CD14-positive monocyte (primary cell): ENCODE measurements around the gene NEDD4L. TPM values are rescaled to one million over a fixed set of nuclear protein-coding genes. Genes with fewer than 3 reads are reported as not detected.

ENCODE experiments used
- DNase-seq, 3 donors: peaks; one replicate each; pipeline ENCODE4 v3.0.0-alpha.2; 2011 to 2022
- H2AFZ ChIP-seq: 2 replicates; pipeline ENCODE4 v1.6.0; 2012; ENCODE audit warnings: mild to moderate bottlenecking, low read depth, low read length, inconsistent platforms; ENCODE audit not compliant: insufficient read depth, poor library complexity, severe bottlenecking
- H3K27ac ChIP-seq, 2 donors: 1 replicate in 1 of 2; 2 replicates in 1 of 2; pipeline ENCODE4 v1.5.1; 2012 to 2013; ENCODE audit warnings: low read length in 2 of 2, control low read depth in 1 of 2, inconsistent platforms in 1 of 2, low read depth in 1 of 2, mild to moderate bottlenecking in 1 of 2
- H3K27me3 ChIP-seq, 2 donors: one replicate each; pipeline versions ENCODE4 v1.6.0 to v1.6.1; 2011 to 2013; ENCODE audit warnings: low read length in 2 of 2; ENCODE audit not compliant: control insufficient read depth in 2 of 2, insufficient read depth in 2 of 2
- H3K36me3 ChIP-seq, 2 donors: replicated peaks in 1 of 2; 1 replicate in 1 of 2; 2 replicates in 1 of 2; pipeline versions ENCODE4 v1.5.1 to v1.6.1; 2012 to 2013; ENCODE audit warnings: low read length in 2 of 2, control low read depth in 1 of 2, inconsistent platforms in 1 of 2, mild to moderate bottlenecking in 1 of 2; ENCODE audit not compliant: insufficient read depth in 2 of 2, control insufficient read depth in 1 of 2
- H3K4me1 ChIP-seq, 2 donors: 1 replicate in 1 of 2; 2 replicates in 1 of 2; pipeline versions ENCODE4 v1.5.1 to v1.6.1; 2012 to 2013; ENCODE audit warnings: low read length in 2 of 2, control low read depth in 1 of 2, inconsistent platforms in 1 of 2, mild to moderate bottlenecking in 1 of 2, moderate library complexity in 1 of 2; ENCODE audit not compliant: insufficient read depth in 2 of 2, control insufficient read depth in 1 of 2
- H3K4me2 ChIP-seq: replicated peaks from 2 replicates; pipeline ENCODE3; 2012; ENCODE audit warnings: low read length, moderate library complexity, mild to moderate bottlenecking; ENCODE audit not compliant: poor library complexity, severe bottlenecking; ENCODE audit errors: extremely low read depth
- H3K4me3 ChIP-seq, 3 experiments: fragments of 200-600 bp in 1 of 3; sonication (generic) in 1 of 3; replicated peaks in 1 of 3; 1 replicate in 2 of 3; 2 replicates in 1 of 3; pipeline ENCODE4 v1.5.1; 2011 to 2013; ENCODE audit warnings: low read length in 3 of 3, mild to moderate bottlenecking in 3 of 3, control low read depth in 2 of 3, low read depth in 2 of 3, inconsistent platforms in 1 of 3, moderate library complexity in 1 of 3
- H3K79me2 ChIP-seq: 2 replicates; pipeline ENCODE4 v1.6.0; 2012; ENCODE audit warnings: mild to moderate bottlenecking, control low read depth, inconsistent platforms, low read length, moderate library complexity; ENCODE audit not compliant: insufficient read depth
- H3K9ac ChIP-seq: 2 replicates; pipeline ENCODE4 v1.6.0; 2017; ENCODE audit warnings: low read length, mild to moderate bottlenecking; ENCODE audit not compliant: insufficient read depth, poor library complexity, severe bottlenecking
- H3K9me3 ChIP-seq, 2 donors: replicated peaks in 1 of 2; 1 replicate in 1 of 2; 2 replicates in 1 of 2; pipeline versions ENCODE4 v1.5.1 to v1.6.1; 2012 to 2013; ENCODE audit warnings: low read length in 2 of 2, control low read depth in 1 of 2; ENCODE audit not compliant: control insufficient read depth in 1 of 2, insufficient read depth in 1 of 2
- H4K20me1 ChIP-seq: 2 replicates; pipeline ENCODE4 v1.6.0; 2012; ENCODE audit warnings: mild to moderate bottlenecking, low read length, control low read depth, moderate library complexity; ENCODE audit not compliant: insufficient read depth
- H3K27ac Mint-ChIP-seq, 7 donors: one replicate each; pipeline ENCODE4 v1.8.0; 2020; ENCODE audit warnings: mild to moderate bottlenecking in 7 of 7, mixed read lengths in 7 of 7, moderate library complexity in 6 of 7, inconsistent platforms in 2 of 7
- H3K27me3 Mint-ChIP-seq, 3 donors: one replicate each; pipeline ENCODE4 v1.8.0; 2021 to 2022; ENCODE audit warnings: low read depth in 3 of 3, mild to moderate bottlenecking in 3 of 3, mixed read lengths in 3 of 3, moderate library complexity in 3 of 3, inconsistent platforms in 1 of 3
- H3K36me3 Mint-ChIP-seq, 2 donors: one replicate each; pipeline ENCODE4 v1.8.0; 2020; ENCODE audit warnings: mixed read lengths in 2 of 2, inconsistent platforms in 1 of 2, mild to moderate bottlenecking in 1 of 2
- H3K4me1 Mint-ChIP-seq: one replicate; pipeline ENCODE4 v1.8.0; 2020; ENCODE audit warnings: mild to moderate bottlenecking, mixed read lengths
- H3K4me3 Mint-ChIP-seq, 2 donors: one replicate each; pipeline ENCODE4 v1.8.0; 2020; ENCODE audit warnings: mild to moderate bottlenecking in 2 of 2, mixed read lengths in 2 of 2, moderate library complexity in 1 of 2
- H3K9me3 Mint-ChIP-seq, 7 donors: one replicate each; pipeline ENCODE4 v1.8.0; 2020 to 2022; ENCODE audit warnings: mixed read lengths in 7 of 7, mild to moderate bottlenecking in 6 of 7, moderate library complexity in 6 of 7, inconsistent platforms in 2 of 7
- WGBS: methylation state at CpG from one replicate; pipeline ENCODE4 v1.1.5; 2013; ENCODE audit warnings: missing lambda C conversion rate; ENCODE audit not compliant: insufficient coverage; 5-methylcytosine and 5-hydroxymethylcytosine counted together
- intact Hi-C, 2 donors: fragments of 100-400 bp; cut with micrococcal nuclease; formaldehyde crosslinking; loops; one replicate each; pipeline versions ENCODE4 v1.15.0 to v1.15.1; 2023
- polyA plus RNA-seq, 3 donors: library from polyadenylated mRNA; depleted of rRNA in 1 of 3; unstranded in 2 of 3; stranded (reverse) in 1 of 3; fragments of 300-500 nt in 2 of 3; fragments of >200 nt in 1 of 3; fragmentation: Illumina TruSeq in 2 of 3; gene quantifications; 1 replicate in 2 of 3; 2 replicates in 1 of 3; pipeline ENCODE4 v1.2.3, GENCODE V29; 2012 to 2021
- TF ChIP-seq, protein P1 (sequence below): fragments of 200-600 bp; IDR thresholded peaks from one replicate; pipeline ENCODE4 v1.8.0; 2022; ENCODE audit warnings: antibody characterized with exemption, mild to moderate bottlenecking

Gene NEDD4L
- polyA plus RNA-seq, 3 donors = 2.5 to 5.2 (median 4.5) TPM

GRCh38 chr18:58429442-58429841 is 385.4 kb downstream of the NEDD4L start:
- Histone ChIP-seq H3K27ac (no peak overlapping the region), H3K27me3 (no peaks in the 10 kb centered on the region), H3K79me2 (no peaks in the 10 kb centered on the region), H4K20me1 (no peaks in the 10 kb centered on the region), H3K4me1 (no peaks in the 10 kb centered on the region), H3K9me3 (no peaks in the 10 kb centered on the region), H2AFZ (no peak overlapping the region), H3K9ac (no peak overlapping the region), H3K4me3 (no peak overlapping the region), H3K4me2 (no peak overlapping the region), H3K36me3 (no peaks in the 10 kb centered on the region)
- no peaks in the 10 kb centered on the region for H3K36me3 Mint-ChIP-seq
- no peaks in the 10 kb centered on the region for H3K4me1 Mint-ChIP-seq
- intact Hi-C loops = no loop called here
- H3K9me3 Mint-ChIP-seq = peaks cover 0 to 3% (median 0%) of the 10 kb centered on the region in 7 donors
- no peak overlapping the region for H3K27ac Mint-ChIP-seq
- DNase-seq = no peak
- no peaks in the 10 kb centered on the region for H3K27me3 Mint-ChIP-seq
- TF ChIP-seq, protein P1, sequence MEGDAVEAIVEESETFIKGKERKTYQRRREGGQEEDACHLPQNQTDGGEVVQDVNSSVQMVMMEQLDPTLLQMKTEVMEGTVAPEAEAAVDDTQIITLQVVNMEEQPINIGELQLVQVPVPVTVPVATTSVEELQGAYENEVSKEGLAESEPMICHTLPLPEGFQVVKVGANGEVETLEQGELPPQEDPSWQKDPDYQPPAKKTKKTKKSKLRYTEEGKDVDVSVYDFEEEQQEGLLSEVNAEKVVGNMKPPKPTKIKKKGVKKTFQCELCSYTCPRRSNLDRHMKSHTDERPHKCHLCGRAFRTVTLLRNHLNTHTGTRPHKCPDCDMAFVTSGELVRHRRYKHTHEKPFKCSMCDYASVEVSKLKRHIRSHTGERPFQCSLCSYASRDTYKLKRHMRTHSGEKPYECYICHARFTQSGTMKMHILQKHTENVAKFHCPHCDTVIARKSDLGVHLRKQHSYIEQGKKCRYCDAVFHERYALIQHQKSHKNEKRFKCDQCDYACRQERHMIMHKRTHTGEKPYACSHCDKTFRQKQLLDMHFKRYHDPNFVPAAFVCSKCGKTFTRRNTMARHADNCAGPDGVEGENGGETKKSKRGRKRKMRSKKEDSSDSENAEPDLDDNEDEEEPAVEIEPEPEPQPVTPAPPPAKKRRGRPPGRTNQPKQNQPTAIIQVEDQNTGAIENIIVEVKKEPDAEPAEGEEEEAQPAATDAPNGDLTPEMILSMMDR = no peak
- H3K4me3 Mint-ChIP-seq = no peak overlapping the region
- 91% methylated on average over 6 of the region's 6 CpGs for WGBS

- Histone ChIP-seq H4K20me1 (no peaks in the 10 kb centered on the region), H3K27ac (no peak overlapping the region), H3K9ac (no peak overlapping the region), H3K4me2 (no peak overlapping the region), H3K36me3 (no peaks in the 10 kb centered on the region), H3K27me3 (no peaks in the 10 kb centered on the region), H3K4me3 (no peak overlapping the region), H3K79me2 (no peaks in the 10 kb centered on the region), H3K4me1 (no peaks in the 10 kb centered on the region), H3K9me3 (no peaks in the 10 kb centered on the region), H2AFZ (no peak overlapping the region)
- H3K27ac Mint-ChIP-seq = no peak overlapping the region
- no peaks in the 10 kb centered on the region for H3K4me1 Mint-ChIP-seq
- H3K4me3 Mint-ChIP-seq = no peak overlapping the region
- no peaks in the 10 kb centered on the region for H3K36me3 Mint-ChIP-seq
- TF ChIP-seq, protein P1 = no peak
- intact Hi-C loops = no loop called here
- 89% methylated on average over 5 of the region's 5 CpGs for WGBS
- DNase-seq = no peak
- H3K27me3 Mint-ChIP-seq = no peaks in the 10 kb centered on the region
- peaks cover 0 to 3% (median 0%) of the 10 kb centered on the region in 7 donors for H3K9me3 Mint-ChIP-seq
Measured at GRCh38 chr18:58431215-58431614, 387.2 kb downstream of the NEDD4L start.
